K562 (cell line): ENCODE results near the gene SCFD2. TPM values are rescaled to one million over a fixed set of nuclear protein-coding genes. Genes with fewer than 3 reads are reported as not detected.

Experiments used
- ATAC-seq: fragments of 200-7000 bp; cut with Tn5 transposase; 3 replicates; pipeline ENCODE4 v1.9.1; 2020; ENCODE audit warnings: moderate library complexity
- BruUV-seq: library from RNA; stranded (reverse); fragments of 400-500 nt; replicated peaks from 2 replicates; lab custom pipeline; 2021; lab: Mats Ljungman, UMichigan
- CTCF ChIA-PET: fragments of 300-600 bp; formaldehyde crosslinking; extraction: SDS; loops from one replicate; lab custom pipeline; 2021; ENCODE audit warnings: low intra/inter-chr PET ratio; lab: Yijun Ruan, JAX
- POLR2A ChIA-PET: fragments of 300-600, 350-650 bp; sonication (Branson Sonifier 250); formaldehyde crosslinking; extraction: SDS; loops from one replicate; lab custom pipeline; 2021; ENCODE audit warnings: antibody characterized with exemption, inconsistent platforms; lab: Yijun Ruan, JAX
- DNase-seq, 4 experiments: peaks; one replicate each; pipeline versions ENCODE4 v3.0.0 to v3.0.0-alpha.2; 2011 to 2018; ENCODE audit warnings: low spot score in 3 of 4, mixed read lengths in 3 of 4; ENCODE audit errors: extremely low read depth in 1 of 4
- FAIRE-seq: peaks from 2 replicates; lab custom pipeline; 2011; peaks lifted over from hg19 to GRCh38; lab: Jason Lieb, UNC
- H2AFZ ChIP-seq: 2 replicates; pipeline ENCODE4 v1.6.0; 2011; ENCODE audit warnings: low read depth, low read length, control low read depth, inconsistent platforms
- H3K27ac ChIP-seq: fragments of 200-600 bp; 3 replicates; pipeline ENCODE4 v1.8.0; 2011; ENCODE audit warnings: low read depth, mild to moderate bottlenecking, control low read depth, inconsistent platforms, low read length, moderate library complexity, mixed read lengths; ENCODE audit errors: extremely low read depth
- H3K27me3 ChIP-seq, 2 experiments: fragments of 300-600 bp in 1 of 2; 2 replicates in 1 of 2; 3 replicates in 1 of 2; pipeline versions ENCODE4 v1.6.0 to v1.8.0; 2011; ENCODE audit warnings: inconsistent platforms in 2 of 2, low read length in 2 of 2, mild to moderate bottlenecking in 1 of 2, mixed read lengths in 1 of 2, moderate library complexity in 1 of 2; ENCODE audit not compliant: control insufficient read depth in 2 of 2, insufficient read depth in 2 of 2
- H3K36me3 ChIP-seq: fragments of 300-600 bp; 3 replicates; pipeline ENCODE4 v1.8.0; 2011; ENCODE audit warnings: mild to moderate bottlenecking, low read length, inconsistent platforms; ENCODE audit not compliant: control insufficient read depth, insufficient read depth
- H3K4me1 ChIP-seq, 2 experiments: fragments of 200-600 bp in 1 of 2; replicated peaks in 1 of 2; 2 replicates in 1 of 2; 3 replicates in 1 of 2; pipeline versions ENCODE4 v1.5.1 to v1.8.0; 2011; ENCODE audit warnings: inconsistent platforms in 2 of 2, low read length in 2 of 2, mild to moderate bottlenecking in 1 of 2, mixed read lengths in 1 of 2, moderate library complexity in 1 of 2; ENCODE audit not compliant: control insufficient read depth in 2 of 2, insufficient read depth in 2 of 2
- H3K4me2 ChIP-seq: 2 replicates; pipeline ENCODE4 v1.6.1; 2011; ENCODE audit warnings: low read length, control low read depth, inconsistent platforms, mixed read lengths; ENCODE audit not compliant: insufficient read depth
- H3K4me3 ChIP-seq: fragments of 200-600 bp; sonication (generic), shearing (Covaris generic); 2 replicates; pipeline ENCODE4 v1.5.1; 2016; ENCODE audit warnings: control low read depth, inconsistent platforms
- H3K79me2 ChIP-seq: fragments of 200-600 bp; 3 replicates; pipeline ENCODE4 v1.8.0; 2011; ENCODE audit warnings: low read length, inconsistent platforms; ENCODE audit not compliant: control insufficient read depth, insufficient read depth
- H3K9ac ChIP-seq, 2 experiments: 2 replicates each; pipeline versions ENCODE4 v1.6.0 to v1.6.1; 2011; ENCODE audit warnings: low read depth in 2 of 2, low read length in 2 of 2, control low read depth in 1 of 2, inconsistent platforms in 1 of 2, mild to moderate bottlenecking in 1 of 2, mixed read lengths in 1 of 2; ENCODE audit not compliant: insufficient read depth in 1 of 2
- H3K9me1 ChIP-seq: one replicate; pipeline ENCODE4 v1.6.0; 2011; ENCODE audit warnings: inconsistent platforms, mild to moderate bottlenecking, low read length, moderate library complexity; ENCODE audit not compliant: control insufficient read depth, insufficient read depth
- H3K9me3 ChIP-seq: replicated peaks from 2 replicates; pipeline ENCODE4 v1.5.1; 2011; ENCODE audit warnings: low read depth, low read length, inconsistent platforms; ENCODE audit not compliant: control insufficient read depth, insufficient read depth
- H4K20me1 ChIP-seq: replicated peaks from 2 replicates; pipeline ENCODE4 v1.6.1; 2011; ENCODE audit warnings: low read length, inconsistent platforms, mixed read lengths; ENCODE audit not compliant: control insufficient read depth, insufficient read depth
- ATF7 ChIP-seq: fragments of 450-650 bp; IDR thresholded peaks from 2 replicates; pipeline ENCODE4 v1.7.1; 2014; ENCODE audit warnings: mild to moderate bottlenecking, moderate library complexity
- MEIS2 ChIP-seq: fragments of 450-650 bp; IDR thresholded peaks from 2 replicates; pipeline ENCODE4 v1.6.1; 2014; ENCODE audit warnings: mild to moderate bottlenecking; ENCODE audit not compliant: partially characterized antibody
- NFIC ChIP-seq: fragments of 450-650 bp; IDR thresholded peaks from 2 replicates; pipeline ENCODE4 v1.6.1; 2017; ENCODE audit warnings: mild to moderate bottlenecking, inconsistent platforms
- PBX2 ChIP-seq, 2 experiments: IDR thresholded peaks in 1 of 2; conservative IDR thresholded peaks in 1 of 2; 2 replicates each; pipeline ENCODE4 v1.6.1; 2016; ENCODE audit warnings: low read depth in 2 of 2, mild to moderate bottlenecking in 1 of 2, missing compliant biosample characterization in 1 of 2, missing genetic modification characterization in 1 of 2, moderate library complexity in 1 of 2
- ZC3H11A ChIP-seq: IDR thresholded peaks from 2 replicates; pipeline ENCODE4 v1.6.1; 2012; ENCODE audit warnings: low read depth, low read length, improper control_type of control experiment
- ZFX ChIP-seq: sonication (generic); formaldehyde crosslinking; IDR thresholded peaks from 2 replicates; pipeline ENCODE4 v1.8.0; 2022; ENCODE audit warnings: mild to moderate bottlenecking, missing genetic modification reagents, moderate library complexity
- in situ Hi-C: fragments of 300-500 bp; cut with MboI; formaldehyde crosslinking; loops from 4 replicates; pipeline ENCODE4 v1.15.0; 2018; ENCODE audit warnings: inconsistent platforms, mixed read lengths
- intact Hi-C: fragments of 100-400 bp; cut with micrococcal nuclease; formaldehyde crosslinking; loops from 2 replicates; pipeline ENCODE4 v1.14.2; 2022
- polyA plus RNA-seq, 8 experiments: library from polyadenylated mRNA; depleted of rRNA in 4 of 8; stranded (reverse) in 5 of 8; unstranded in 3 of 8; fragments of >200 nt; fragmentation: Nextera tagmentation in 2 of 8; fragmentation: Illumina TruSeq in 1 of 8; extraction: Ambion mirVana in 2 of 8; extraction: Trizol in 1 of 8; gene quantifications; 2 replicates each; pipeline versions ENCODE4 v1.2.1 to v1.2.3, GENCODE V29; 2011 to 2014; ENCODE audit warnings: inconsistent platforms in 1 of 8, missing spikeins in 1 of 8
- total RNA-seq, 7 experiments: library from RNA; depleted of rRNA in 6 of 7; stranded (reverse); fragments of >200 nt in 6 of 7; fragmentation: Illumina TruSeq in 2 of 7; extraction: Trizol in 2 of 7; gene quantifications; 2 replicates each; pipeline versions ENCODE4 v1.2.1 to v1.2.3, GENCODE V29; 2011 to 2021; ENCODE audit warnings: low replicate concordance in 1 of 7

SCFD2 gene
- total and polyA plus RNA-seq, 9 of the 15 experiments (the other 6 are each of a cell fraction or from before 2014, with no cell fraction given), result 5.7 to 30.3 (median 22.8) TPM

GRCh38 chr4:53322696-53323095 lies 43.2 kb downstream of the SCFD2 start:
- no peak for TF ChIP-seq ZC3H11A
- TF ChIP-seq ATF7, result no peak
- TF ChIP-seq PBX2 (CRISPR knock-in tag; IDR thresholded peaks at IDR 0.05; ENCODE audit: low read depth), result no peak
- TF ChIP-seq PBX2 (tag; conservative IDR thresholded peaks at IDR 0.05; ENCODE audit: low read depth), result 0 out of 2 replicates have a peak, but pooled peaks have one; percentile 15
- TF ChIP-seq ZFX (CRISPR knock-in tag), result no peak
- TF ChIP-seq NFIC, result peak; percentile 21; the same call in 1 of the 2 replicates
- peak; percentile 20 for TF ChIP-seq MEIS2
- no peak overlapping the region for H3K27ac ChIP-seq
- no peaks in the 10 kb centered on the region for H3K9me3 ChIP-seq
- H4K20me1 ChIP-seq, result no peaks in the 10 kb centered on the region
- intact Hi-C loops, result no loop called here
- POLR2A ChIA-PET, result no interaction called here
- H3K4me1 ChIP-seq, result peaks cover 0 to 7% of the 10 kb centered on the region in 2 experiments; a peak in 1 of 5 replicates
- no peak overlapping the region for H3K9ac ChIP-seq
- no peaks in the 10 kb centered on the region for H3K9me1 ChIP-seq
- no peak for DNase-seq
- no peaks in the 10 kb centered on the region for H3K27me3 ChIP-seq
- H2AFZ ChIP-seq, result no peak overlapping the region
- no peak overlapping the region for H3K4me2 ChIP-seq
- CTCF ChIA-PET, result no interaction called here
- FAIRE-seq, result no peak
- no peaks in the 10 kb centered on the region for H3K36me3 ChIP-seq
- in situ Hi-C loops, result no loop called here
- BruUV-seq, result no TSS peak
- H3K4me3 ChIP-seq, result no peak overlapping the region
- no peak for ATAC-seq
- H3K79me2 ChIP-seq, result peaks cover 10% of the 10 kb centered on the region
